Panc1 (cell line): ENCODE data around the gene CAMKMT. TPM values are rescaled to one million over a fixed set of nuclear protein-coding genes. Genes with fewer than 3 reads are reported as not detected.

Experiments used
- ATAC-seq: fragments of 200-7000 bp; cut with Tn5 transposase; 2 replicates; pipeline ENCODE4 v1.9.1; 2020; ENCODE audit warnings: mild to moderate bottlenecking, moderate library complexity
- BruUV-seq: library from RNA; stranded (reverse); fragments of 400-500 nt; replicated peaks from 2 replicates; lab custom pipeline; 2021; lab: Mats Ljungman, UMichigan
- CTCF ChIA-PET: fragments of 300-600 bp; sonication (Branson Sonifier 250); formaldehyde crosslinking; loops from one replicate; lab custom pipeline; 2022; ENCODE audit warnings: antibody characterized with exemption; lab: Charles Lee
- POLR2A ChIA-PET: fragments of 300-600 bp; sonication (Branson Sonifier 250); formaldehyde crosslinking; loops from one replicate; lab custom pipeline; 2022; ENCODE audit warnings: antibody characterized with exemption; lab: Charles Lee
- DNase-seq: peaks from one replicate; pipeline ENCODE4 v3.0.0-alpha.2; 2010; ENCODE audit warnings: low read depth, low spot score
- H3K27ac ChIP-seq: 2 replicates; pipeline ENCODE4 v1.5.1; 2011; ENCODE audit warnings: mild to moderate bottlenecking, low read length, inconsistent platforms
- H3K27me3 ChIP-seq: fragments of 200-500 bp; sonication (Bioruptor generic); 2 replicates; pipeline ENCODE4 v1.6.0; 2014; ENCODE audit warnings: low read length, inconsistent platforms; ENCODE audit not compliant: control insufficient read depth, insufficient read depth
- H3K36me3 ChIP-seq: fragments of 200-500 bp; sonication (Bioruptor generic); 2 replicates; pipeline ENCODE4 v1.5.1; 2014; ENCODE audit warnings: inconsistent platforms, mild to moderate bottlenecking, low read length, moderate library complexity; ENCODE audit not compliant: control insufficient read depth, insufficient read depth
- H3K4me1 ChIP-seq: 2 replicates; pipeline ENCODE4 v1.5.1; 2011; ENCODE audit warnings: inconsistent platforms, mild to moderate bottlenecking, low read length, moderate library complexity; ENCODE audit not compliant: control insufficient read depth, insufficient read depth
- H3K4me3 ChIP-seq, 2 experiments: 2 replicates each; pipeline ENCODE4 v1.5.1; 2011 to 2012; ENCODE audit warnings: low read depth in 2 of 2, low read length in 2 of 2, mild to moderate bottlenecking in 2 of 2, inconsistent platforms in 1 of 2, moderate library complexity in 1 of 2
- H3K9me3 ChIP-seq: fragments of 200-500 bp; sonication (Bioruptor generic); 2 replicates; pipeline ENCODE4 v1.5.1; 2014; ENCODE audit warnings: low read depth, mild to moderate bottlenecking, inconsistent platforms, low read length, moderate library complexity; ENCODE audit not compliant: control insufficient read depth, insufficient read depth
- CTCF ChIP-seq: fragments of 450-650 bp; IDR thresholded peaks from 2 replicates; pipeline ENCODE4 v1.5.1; 2017; ENCODE audit warnings: mild to moderate bottlenecking
- POLR2AphosphoS5 ChIP-seq: IDR thresholded peaks from 2 replicates; pipeline ENCODE4 v1.6.1; 2012; ENCODE audit warnings: mild to moderate bottlenecking, low read depth, low read length, moderate library complexity
- REST ChIP-seq, 2 experiments: IDR thresholded peaks; 2 replicates each; pipeline ENCODE4 v1.6.1; 2011 to 2012; ENCODE audit warnings: low read depth in 2 of 2, control low read depth in 1 of 2, low read length in 1 of 2, mild to moderate bottlenecking in 1 of 2, moderate library complexity in 1 of 2; ENCODE audit not compliant: insufficient read depth in 1 of 2
- SIN3A ChIP-seq: IDR thresholded peaks from 2 replicates; pipeline ENCODE4 v1.6.1; 2012; ENCODE audit warnings: low read depth, mild to moderate bottlenecking, low read length, moderate library complexity, borderline replicate concordance; ENCODE audit not compliant: insufficient read depth
- TCF7L2 ChIP-seq: IDR thresholded peaks from 2 replicates; pipeline ENCODE4 v1.6.1; 2011; ENCODE audit warnings: mild to moderate bottlenecking, low read depth, low read length, inconsistent platforms
- in situ Hi-C: cut with HindIII; loops from 2 replicates; pipeline ENCODE4 v1.10.0; 2016; ENCODE audit warnings: low sequenced_read_pairs, low pct_unique_long_range_greater_than_20kb
- intact Hi-C: fragments of 100-400 bp; cut with micrococcal nuclease; formaldehyde crosslinking; loops from one replicate; pipeline ENCODE4 v1.10.0; 2022; ENCODE audit not compliant: unreplicated experiment
- total RNA-seq: library from RNA; stranded (reverse); gene quantifications from one replicate; pipeline ENCODE4 v1.2.1, GENCODE V29; 2021; ENCODE audit not compliant: unreplicated experiment

The CAMKMT gene
- total RNA-seq, 1 experiment from 2014 or later = 12.6 TPM

- intact Hi-C loops (loop anchor here (2.0 to 10.0 kb wide), 3 partner anchors 98 to 301 kb away; no protein-coding TSS in a partner anchor), in situ Hi-C loops (no loop called here)
- TF ChIP-seq SIN3A (no peak), CTCF (peak; percentile 45; the same call in 1 of the 2 replicates)
- no TSS peak for BruUV-seq
- no peaks in the 10 kb centered on the region for H3K4me1 ChIP-seq
- H3K9me3 ChIP-seq = no peaks in the 10 kb centered on the region
- ChIA-PET CTCF (interaction anchor here (0.5 to 1.4 kb wide), 4 partner anchors 16 to 299 kb away, joined by 3 to 5 read pairs (median 4); no protein-coding TSS in a partner anchor), POLR2A (interaction anchor here (0.6 kb wide), 1 partner anchor 19 kb away, joined by 3 read pairs; the partner anchor contains the start of genes CAMKMT and PREPL)
- H3K4me3 ChIP-seq = no peak overlapping the region
- H3K36me3 ChIP-seq = peaks cover 37% of the 10 kb centered on the region
- ATAC-seq = peak; percentile 58; the same call in 1 of the 2 replicates
- H3K27ac ChIP-seq = 0 out of 2 replicates have a peak overlapping the region, but pooled peaks have one; percentile 9
- DNase-seq = no peak
- no peaks in the 10 kb centered on the region for H3K27me3 ChIP-seq
These were observed 18.9 kb upstream of the CAMKMT start for GRCh38 chr2:44342854-44343253.

GRCh38 chr2:44347526-44347925 is 14.2 kb upstream of the CAMKMT start:
- Histone ChIP-seq H3K4me3 (no peak overlapping the region), H3K4me1 (no peaks in the 10 kb centered on the region), H3K27me3 (no peaks in the 10 kb centered on the region), H3K9me3 (no peaks in the 10 kb centered on the region), H3K27ac (no peak overlapping the region), H3K36me3 (peaks cover 9% of the 10 kb centered on the region)
- ChIA-PET POLR2A (no interaction called here), CTCF (no interaction called here)
- ATAC-seq = no peak
- no peak for TF ChIP-seq TCF7L2
- no peak for TF ChIP-seq SIN3A
- TF ChIP-seq CTCF = no peak
- no peak for TF ChIP-seq POLR2AphosphoS5
- no peak for TF ChIP-seq REST (IDR thresholded peaks at IDR 0.05; ENCODE audit: insufficient read depth in 1 of 2, low read depth in 2 of 2, low read length in 1 of 2)
- DNase-seq = no peak
- BruUV-seq = no TSS peak
- in situ Hi-C loops = no loop called here
- intact Hi-C loops = loop anchor here (10.0 kb wide), 1 partner anchor 263 kb away; no protein-coding TSS in a partner anchor
